HepG2 (cell line): ENCODE data around the gene CMYA5. TPM values are rescaled to one million over a fixed set of nuclear protein-coding genes. Genes with fewer than 3 reads are reported as not detected.

Source experiments
- ARHGAP35 ChIP-seq: sonication (generic); formaldehyde crosslinking; IDR thresholded peaks from 2 replicates; pipeline ENCODE4 v1.9.0; 2022; ENCODE audit warnings: mild to moderate bottlenecking, inconsistent platforms, moderate library complexity, missing genetic modification reagents, borderline replicate concordance
- ATF4 ChIP-seq, 2 experiments: fragments of 450-650 bp in 1 of 2; sonication (generic) in 1 of 2; formaldehyde crosslinking; IDR thresholded peaks; 2 replicates each; pipeline versions ENCODE4 v1.5.0 to v1.8.0; 2020 to 2022; ENCODE audit warnings: mild to moderate bottlenecking in 1 of 2, missing genetic modification reagents in 1 of 2
- HNF1A ChIP-seq, 2 experiments: sonication (generic) in 1 of 2; formaldehyde crosslinking in 1 of 2; IDR thresholded peaks; 2 replicates each; pipeline versions ENCODE4 v1.4.0 to v1.6.1; 2016 to 2020; ENCODE audit warnings: borderline replicate concordance in 1 of 2, low read depth in 1 of 2, mild to moderate bottlenecking in 1 of 2, missing genetic modification reagents in 1 of 2
- NFAT5 ChIP-seq: sonication (generic); formaldehyde crosslinking; IDR thresholded peaks from 2 replicates; pipeline ENCODE4 v1.4.0; 2020; ENCODE audit warnings: missing genetic modification reagents
- NFKB2 ChIP-seq: sonication (generic); formaldehyde crosslinking; IDR thresholded peaks from 2 replicates; pipeline ENCODE4 v1.4.0; 2020; ENCODE audit warnings: missing genetic modification reagents, borderline replicate concordance
- ZBTB38 ChIP-seq: sonication (generic); formaldehyde crosslinking; IDR thresholded peaks from 2 replicates; pipeline ENCODE4 v1.5.1; 2020; ENCODE audit warnings: mild to moderate bottlenecking, missing genetic modification reagents
- ZBTB7B ChIP-seq: sonication (generic); formaldehyde crosslinking; IDR thresholded peaks from 2 replicates; pipeline ENCODE4 v1.4.0; 2020; ENCODE audit warnings: missing genetic modification reagents
- ZNF646 ChIP-seq: sonication (generic); formaldehyde crosslinking; IDR thresholded peaks from 2 replicates; pipeline ENCODE4 v1.9.0; 2021; ENCODE audit warnings: mild to moderate bottlenecking, missing genetic modification reagents
- ZNF841 ChIP-seq: sonication (generic); formaldehyde crosslinking; IDR thresholded peaks from 2 replicates; pipeline ENCODE4 v1.8.1; 2023; ENCODE audit warnings: missing genetic modification reagents, borderline replicate concordance
- ZSCAN22 ChIP-seq: sonication (generic); formaldehyde crosslinking; IDR thresholded peaks from 2 replicates; pipeline ENCODE4 v1.4.0; 2020; ENCODE audit warnings: mild to moderate bottlenecking, missing genetic modification reagents
- polyA plus RNA-seq, 8 experiments: library from polyadenylated mRNA; depleted of rRNA in 3 of 8; stranded (reverse) in 7 of 8; unstranded in 1 of 8; fragments of >200 nt; fragmentation: Illumina TruSeq in 4 of 8; extraction: Trizol in 4 of 8; gene quantifications; 2 replicates each; pipeline versions ENCODE4 v1.2.1 to v1.2.3, GENCODE V29; 2011 to 2016; ENCODE audit warnings: low read depth in 4 of 8, missing spikeins in 1 of 8, mixed read lengths in 1 of 8; ENCODE audit not compliant: insufficient read depth in 1 of 8
- total RNA-seq, 5 experiments: library from RNA; depleted of rRNA; stranded (reverse); fragments of >200 nt; fragmentation: Illumina TruSeq; extraction: Trizol; gene quantifications; 2 replicates each; pipeline ENCODE4 v1.2.3, GENCODE V29; 2016; ENCODE audit warnings: low read depth in 1 of 5

CMYA5 gene
- total and polyA plus RNA-seq, 2 of the 13 experiments (the other 11 are each of a cell fraction or from before 2014, with no cell fraction given), result 0.13 to 0.51 TPM

- TF ChIP-seq NFKB2 (CRISPR knock-in tag) (no peak), ZNF841 (CRISPR knock-in tag) (no peak), ZSCAN22 (no peak), ARHGAP35 (CRISPR knock-in tag) (no peak), ZBTB7B (no peak), NFAT5 (CRISPR knock-in tag) (no peak), HNF1A (IDR thresholded peaks at IDR 0.05; ENCODE audit: low read depth) (peak; percentile 98), HNF1A (CRISPR knock-in tag; IDR thresholded peaks at IDR 0.05; ENCODE audit: borderline replicate concordance) (peak; percentile 99), ATF4 (CRISPR knock-in tag; IDR thresholded peaks at IDR 0.05) (peak in 1 of 2 experiments; percentile 83; a peak in 2 of 4 replicates), ZNF646 (CRISPR knock-in tag) (no peak), ZBTB38 (no peak)
Measured at GRCh38 chr5:79754865-79755555, 65.4 kb downstream of the CMYA5 start (continued).
